ENCODE measurements around the gene ARMC2. TPM values are rescaled to one million over a fixed set of nuclear protein-coding genes. Genes with fewer than 3 reads are reported as not detected.

The ARMC2 gene
- total RNA-seq, 4 donors from 2014 or later, result 0.27 to 4.1 (median 1.2) TPM

- Histone ChIP-seq H3K27me3 (no peaks in the 10 kb centered on the region), H3K4me3 (peak overlapping the region in 3 of 4 donors; percentile 4 to 25 (median 5)), H3K27ac (peak overlapping the region in 3 of 4 donors; percentile 70 to 86 (median 73)), H3K4me1 (peaks cover 13 to 57% (median 17%) of the 10 kb centered on the region in 3 donors), H3K36me3 (peaks cover 0 to 52% (median 12%) of the 10 kb centered on the region in 3 donors), H3K9me3 (no peaks in the 10 kb centered on the region)
- intact Hi-C loops (cut with DNase I), result loop anchor here (10.0 kb wide), 2 partner anchors 63 to 447 kb away; no protein-coding TSS in a partner anchor
- TF ChIP-seq CTCF (IDR thresholded peaks at IDR 0.05) (no peak), POLR2A (IDR thresholded peaks at IDR 0.05) (no peak)
- WGBS, 2 donors, result 74 to 83% methylated on average over 7 of the region's 7 CpGs
- no peak for DNase-seq
These were observed 153.2 kb downstream of the ARMC2 start for GRCh38 chr6:109001291-109001894.

GRCh38 chr6:109002051-109002697, 154.0 kb downstream of the ARMC2 start:
- TF ChIP-seq POLR2A (IDR thresholded peaks at IDR 0.05) (no peak), CTCF (IDR thresholded peaks at IDR 0.05) (no peak)
- H3K27ac ChIP-seq, result peak overlapping the region in 3 of 4 donors; percentile 70 to 86 (median 73)
- H3K27me3 ChIP-seq, result no peaks in the 10 kb centered on the region
- no peaks in the 10 kb centered on the region for H3K9me3 ChIP-seq
- H3K4me3 ChIP-seq, result peak overlapping the region in 2 of 4 donors; percentile 5 to 25
- intact Hi-C loops (cut with DNase I), result loop anchor here (10.0 kb wide), 2 partner anchors 63 to 447 kb away; no protein-coding TSS in a partner anchor
- H3K4me1 ChIP-seq, result peaks cover 18 to 62% (median 19%) of the 10 kb centered on the region in 3 donors
- no peak for DNase-seq
- 22 to 26% methylated on average over 3 of the region's 3 CpGs for WGBS, 2 donors
- peaks cover 0 to 44% (median 12%) of the 10 kb centered on the region in 3 donors for H3K36me3 ChIP-seq

GRCh38 chr6:109002882-109003281, 154.7 kb downstream of the ARMC2 start:
- no peaks in the 10 kb centered on the region for H3K27me3 ChIP-seq
- peak overlapping the region; percentile 12 to 86 (median 72) for H3K27ac ChIP-seq
- H3K4me1 ChIP-seq, result peaks cover 19 to 69% (median 20%) of the 10 kb centered on the region in 3 donors
- H3K9me3 ChIP-seq, result no peaks in the 10 kb centered on the region
- DNase-seq, result no peak
- peak overlapping the region in 1 of 4 donors; percentile 25 for H3K4me3 ChIP-seq
- intact Hi-C loops (cut with DNase I), result loop anchor here (10.0 kb wide), 2 partner anchors 62 to 448 kb away; no protein-coding TSS in a partner anchor
- no peak for TF ChIP-seq CTCF (IDR thresholded peaks at IDR 0.05)
- peaks cover 0 to 37% (median 12%) of the 10 kb centered on the region in 3 donors for H3K36me3 ChIP-seq

DNA sequence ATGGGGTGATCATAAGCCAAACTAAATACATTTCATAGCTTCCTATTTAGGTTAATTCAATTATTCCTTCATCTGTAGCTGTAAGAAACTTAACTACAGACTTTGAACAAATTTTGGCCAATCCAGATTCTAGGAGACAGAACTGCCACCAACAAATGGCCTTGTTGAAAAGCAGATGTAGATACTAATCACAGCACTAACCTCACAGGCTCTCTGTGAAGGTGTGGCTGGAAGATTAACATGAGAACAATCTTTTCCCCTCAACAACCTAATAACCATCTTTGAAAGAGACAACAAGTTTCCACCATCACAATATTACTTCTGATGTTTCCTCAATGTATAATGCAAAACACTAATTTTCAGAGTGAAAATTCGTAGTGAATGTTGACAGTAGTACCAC, 158.6 kb downstream of the ARMC2 start:
- DNase-seq, result no peak
- no peaks in the 10 kb centered on the region for H3K9me3 ChIP-seq
- no peaks in the 10 kb centered on the region for H3K27me3 ChIP-seq
- H3K4me3 ChIP-seq, result peak overlapping the region in 3 of 4 donors; percentile 81 to 96 (median 91)
- peaks cover 19 to 81% (median 20%) of the 10 kb centered on the region in 3 donors for H3K4me1 ChIP-seq
- H3K27ac ChIP-seq, result peak overlapping the region in 3 of 4 donors; percentile 7 to 96 (median 96)
- 41 to 70% methylated on average over 1 of the region's 1 CpG for WGBS, 2 donors
- no peak for TF ChIP-seq CTCF (IDR thresholded peaks at IDR 0.05)
- no peak for TF ChIP-seq POLR2A (IDR thresholded peaks at IDR 0.05)
- intact Hi-C loops (cut with DNase I), result loop anchor here (10.0 kb wide), 2 partner anchors 58 to 452 kb away; no protein-coding TSS in a partner anchor
- no peaks in the 10 kb centered on the region for H3K36me3 ChIP-seq

GRCh38 chr6:109007521-109007920, 159.3 kb downstream of the ARMC2 start:
- DNase-seq, result no peak
- H3K27ac ChIP-seq, result peak overlapping the region in 3 of 4 donors; percentile 96 to 98 (median 96)
- no peaks in the 10 kb centered on the region for H3K9me3 ChIP-seq
- WGBS, 2 donors, result 58 to 64% methylated on average over 3 of the region's 3 CpGs
- no peak for TF ChIP-seq POLR2A (IDR thresholded peaks at IDR 0.05)
- TF ChIP-seq CTCF (IDR thresholded peaks at IDR 0.05), result no peak
- intact Hi-C loops (cut with DNase I), result loop anchor here (10.0 kb wide), 2 partner anchors 57 to 453 kb away; no protein-coding TSS in a partner anchor
- no peaks in the 10 kb centered on the region for H3K36me3 ChIP-seq
- H3K4me3 ChIP-seq, result peak overlapping the region; percentile 81 to 96 (median 92)
- no peaks in the 10 kb centered on the region for H3K27me3 ChIP-seq
- peaks cover 18 to 74% (median 19%) of the 10 kb centered on the region in 3 donors for H3K4me1 ChIP-seq

Measured in esophagus squamous epithelium (tissue), 5 donors.